Effector CD8-positive, alpha-beta T cell (primary cell): ENCODE measurements around the gene XRCC3.

Source experiments
- DNase-seq: peaks from one replicate; lab custom pipeline; 2025; lab: John Stamatoyannopoulos, UW
- total RNA-seq, 4 experiments: gene quantifications; one replicate each; lab custom pipeline; 2026; lab: John Stamatoyannopoulos, UW

Gene XRCC3
- 11.1 to 21.2 (median 13.1) reads per million in 4 experiments for total RNA-seq

DNA sequence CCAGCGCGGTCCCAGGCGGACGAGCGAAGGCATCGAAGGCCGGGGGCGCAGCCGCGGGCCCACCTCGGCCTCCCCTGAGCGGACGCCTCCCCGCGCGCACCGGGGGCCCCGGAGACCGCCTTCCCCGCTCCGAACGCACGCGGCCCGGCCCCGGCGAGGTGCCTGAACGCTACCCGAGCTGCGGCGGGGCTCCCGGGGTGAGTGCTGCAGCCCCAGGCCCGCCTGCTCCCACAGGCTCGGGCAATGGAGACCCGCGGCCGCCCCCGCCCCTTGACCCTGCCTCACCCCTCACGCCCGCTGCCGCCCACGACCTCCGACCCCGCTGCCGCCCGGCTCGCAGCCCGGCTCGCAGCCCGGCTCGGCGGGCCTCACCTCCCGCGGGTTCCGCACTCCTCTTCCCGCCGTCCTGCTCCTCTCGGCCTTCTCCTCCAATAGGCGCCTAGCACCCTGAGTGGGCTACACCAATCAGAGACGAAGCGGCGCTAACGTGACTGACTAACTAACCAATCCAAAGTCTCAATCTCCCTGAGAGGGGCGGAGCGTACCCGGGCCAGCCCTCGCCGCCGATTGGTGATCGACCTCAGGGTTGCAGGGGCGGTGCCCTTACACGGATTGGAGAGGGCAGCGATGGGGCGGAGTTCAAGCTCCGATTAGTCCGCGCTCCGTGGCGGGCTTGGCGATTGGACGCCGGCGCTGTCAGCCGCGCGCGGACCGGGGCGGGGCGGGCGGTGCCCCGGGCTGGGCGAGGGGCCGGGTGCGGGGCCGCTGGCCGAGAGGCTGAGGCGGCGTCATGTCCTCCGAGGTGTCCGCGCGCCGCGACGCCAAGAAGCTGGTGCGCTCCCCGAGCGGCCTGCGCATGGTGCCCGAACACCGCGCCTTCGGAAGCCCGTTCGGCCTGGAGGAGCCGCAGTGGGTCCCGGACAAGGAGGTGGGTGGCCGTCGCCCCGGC lies at the start of gene XRCC3, which contains the start of gene ZFYVE21:
Gene XRCC3 (minus strand): TSS at position 400 of the 949 bp plus-strand sequence. CDS start 4,364 bp downstream, outside the sequence.
Gene ZFYVE21 (plus strand): TSS at position 759 of the 949 bp plus-strand sequence. CDS start 32 bp downstream, at position 791.
- DNase-seq: peak; percentile 99

DNA sequence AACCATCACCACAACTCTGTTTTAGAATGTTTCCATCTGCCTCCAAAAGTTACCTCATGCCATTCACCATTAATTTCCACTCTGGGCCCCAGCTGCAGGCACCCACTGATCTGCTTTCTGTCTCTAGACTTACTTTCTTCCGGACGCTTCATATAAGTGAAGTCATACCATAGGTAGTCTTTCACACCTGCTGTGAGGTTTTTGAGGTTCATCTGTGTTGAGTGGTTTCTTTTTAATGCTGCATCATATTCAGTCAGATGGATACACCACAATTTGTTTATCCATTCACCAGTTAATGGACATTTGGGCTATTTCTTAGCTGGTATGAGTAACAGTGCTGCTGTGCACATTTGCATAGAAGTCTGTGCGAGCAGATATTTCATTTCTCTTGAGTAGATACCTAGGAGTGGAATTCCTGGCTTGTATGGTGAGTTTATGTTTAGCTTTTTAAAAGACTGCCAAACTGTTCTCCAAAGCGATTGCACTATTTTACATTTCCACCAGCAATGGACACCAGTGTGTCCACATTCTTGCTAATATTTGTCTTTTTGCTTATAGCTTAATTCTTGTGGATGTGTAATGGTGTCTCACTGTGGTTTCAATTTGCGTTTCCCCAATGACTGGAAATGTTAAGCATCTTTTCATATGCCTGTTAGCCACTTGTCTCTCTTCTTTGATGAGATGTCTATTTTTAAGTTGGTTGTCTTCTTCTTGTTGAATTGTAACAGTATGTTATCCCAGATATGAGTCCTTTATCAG lies 48.7 kb upstream of the XRCC3 start:
- no peak for DNase-seq

DNA sequence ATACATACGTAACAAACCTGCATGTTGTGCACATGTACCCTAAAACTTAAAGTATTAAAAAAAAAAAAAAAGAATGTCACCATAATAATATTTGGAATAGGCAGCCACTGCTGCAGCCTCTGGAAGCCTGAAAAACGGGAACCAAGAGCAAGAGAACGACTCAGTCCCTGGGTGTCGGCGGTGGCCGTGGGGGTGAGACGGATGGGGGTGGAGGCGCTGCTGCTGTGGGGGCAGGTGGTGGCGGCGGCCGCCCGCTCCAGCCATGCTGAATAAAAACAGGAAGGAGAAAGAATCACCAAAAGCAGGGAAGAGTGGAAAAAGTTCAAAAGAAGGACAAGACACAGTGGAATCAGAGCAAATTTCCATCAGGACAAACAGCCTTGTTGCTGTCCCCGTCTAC lies 47.3 kb upstream of the XRCC3 start:
- no peak for DNase-seq

DNA sequence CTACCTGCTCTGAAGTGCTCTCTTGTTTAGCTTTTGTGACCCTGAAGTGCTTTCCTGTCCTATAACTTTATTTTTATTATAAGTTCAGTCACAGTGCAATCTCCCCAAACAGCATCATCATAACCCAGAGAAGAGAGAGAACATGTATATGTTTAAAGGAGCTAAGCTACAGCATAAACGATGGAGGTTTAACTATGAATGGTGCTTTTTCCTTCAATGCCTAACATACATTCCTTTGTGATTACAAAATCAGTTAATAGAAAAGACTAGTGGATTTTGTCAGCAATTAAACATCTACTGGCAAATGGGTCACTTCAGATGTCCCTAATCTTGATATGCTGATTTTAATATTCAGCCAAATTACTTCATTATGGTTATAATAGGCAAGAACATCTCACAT lies 46.8 kb upstream of the XRCC3 start:
- no peak for DNase-seq

DNA sequence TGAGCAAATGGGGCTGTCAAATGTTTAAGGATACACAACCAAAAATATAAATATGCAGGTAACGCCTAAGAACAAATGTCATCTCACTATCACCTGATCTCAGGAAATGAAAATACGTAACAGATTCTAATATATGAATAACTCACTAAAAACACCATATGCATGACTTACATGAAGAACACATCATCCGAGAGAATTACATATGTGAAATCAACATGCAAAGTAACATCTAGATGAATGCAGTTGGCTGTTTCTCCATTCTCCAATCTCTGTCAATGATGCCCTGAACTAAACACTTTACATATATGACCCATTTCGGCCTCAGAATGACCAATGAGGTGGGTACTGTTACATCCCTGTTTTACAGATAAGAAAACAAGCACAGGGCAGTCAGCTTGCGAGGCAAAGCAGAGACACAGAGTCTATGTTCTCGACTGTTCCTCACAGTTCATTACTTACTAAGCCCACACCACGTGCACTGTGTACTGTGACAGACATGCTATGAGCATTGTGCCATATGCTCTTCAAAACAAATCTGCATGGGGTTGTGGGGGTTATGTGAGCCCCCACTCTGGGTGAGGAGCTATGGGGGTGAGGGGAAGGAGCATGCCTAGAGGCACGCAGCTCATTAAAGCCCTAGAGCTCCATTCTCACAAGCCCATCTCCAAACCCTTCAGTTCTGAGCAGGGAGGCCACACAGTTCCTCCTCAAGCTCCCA lies 43.0 kb upstream of the XRCC3 start:
- DNase-seq: no peak

DNA sequence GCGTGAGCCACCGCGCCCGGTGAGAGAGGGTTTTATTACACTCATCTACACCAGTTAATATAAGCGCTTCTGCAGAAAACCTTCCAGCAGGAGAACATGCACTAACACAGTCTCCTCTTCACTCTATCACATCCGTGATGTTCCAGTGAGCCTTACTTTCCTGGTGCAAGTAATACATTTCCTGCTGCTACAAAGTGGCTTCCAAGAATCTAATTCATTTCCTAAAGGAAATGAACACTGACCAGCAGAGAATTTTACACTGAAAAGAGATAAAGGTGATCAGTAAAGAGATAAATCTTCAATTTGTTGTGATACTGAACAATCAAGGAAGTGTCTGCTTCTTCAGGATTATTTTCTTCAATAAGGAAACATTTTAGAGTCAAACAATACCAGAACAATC lies 39.8 kb upstream of the XRCC3 start:
- no peak for DNase-seq

DNA sequence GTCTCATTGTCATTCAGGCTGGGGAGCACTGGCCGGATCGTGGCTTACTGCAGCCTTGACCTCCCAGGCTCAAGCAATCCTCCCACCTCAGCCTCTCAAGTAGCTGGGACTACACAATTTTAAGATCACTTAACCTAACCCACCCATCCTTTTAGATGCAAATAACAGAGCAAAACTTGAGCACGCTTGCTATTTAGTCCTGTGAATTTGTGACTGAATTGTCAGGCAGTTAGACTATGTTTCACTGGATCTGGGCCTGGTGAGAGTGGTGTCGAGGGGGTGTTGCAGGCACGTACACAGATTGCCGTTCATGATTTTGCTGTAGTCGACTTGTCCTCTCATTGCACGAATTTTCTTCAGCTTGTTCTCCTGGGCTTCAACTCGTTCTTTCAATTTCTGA lies 38.5 kb upstream of the XRCC3 start:
- DNase-seq: no peak

DNA sequence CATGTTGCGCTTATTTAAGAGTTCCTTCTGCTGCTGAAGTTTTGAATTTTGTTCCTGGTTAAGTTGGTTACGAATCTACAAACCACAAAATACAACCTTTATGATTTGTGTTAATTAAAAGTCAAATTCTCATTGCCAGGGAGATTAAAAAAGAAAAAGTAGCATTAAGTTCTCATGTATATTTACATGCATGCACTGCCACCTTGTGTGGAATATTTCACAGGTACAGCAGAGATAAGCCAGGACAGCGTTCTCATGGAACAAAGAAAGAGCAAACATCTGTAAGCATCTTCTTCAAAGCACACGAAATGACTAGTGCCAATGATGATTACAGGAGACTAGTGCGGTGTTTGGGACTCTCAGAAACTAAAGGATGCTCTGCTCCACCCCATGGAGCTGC lies 34.6 kb upstream of the XRCC3 start:
- DNase-seq: no peak

DNA sequence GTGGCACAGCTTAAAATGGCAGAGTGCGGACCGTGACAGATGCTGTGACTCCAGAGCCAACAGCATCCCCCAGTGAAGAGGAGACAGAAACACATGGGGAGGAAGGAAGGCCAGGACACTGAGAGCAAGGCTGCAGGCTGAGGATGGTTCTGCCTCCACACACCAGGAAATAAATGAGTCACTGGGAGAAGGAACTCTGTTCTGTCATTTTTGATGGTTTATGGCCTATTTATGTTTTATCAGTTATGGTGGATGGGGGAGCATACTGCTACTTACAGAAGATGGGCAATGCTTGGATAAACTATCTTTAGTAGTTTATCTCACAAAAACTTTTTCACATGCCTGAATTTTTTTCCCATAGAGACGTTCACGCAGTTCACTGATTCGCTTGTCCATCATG lies 34.2 kb upstream of the XRCC3 start:
- DNase-seq: no peak

DNA sequence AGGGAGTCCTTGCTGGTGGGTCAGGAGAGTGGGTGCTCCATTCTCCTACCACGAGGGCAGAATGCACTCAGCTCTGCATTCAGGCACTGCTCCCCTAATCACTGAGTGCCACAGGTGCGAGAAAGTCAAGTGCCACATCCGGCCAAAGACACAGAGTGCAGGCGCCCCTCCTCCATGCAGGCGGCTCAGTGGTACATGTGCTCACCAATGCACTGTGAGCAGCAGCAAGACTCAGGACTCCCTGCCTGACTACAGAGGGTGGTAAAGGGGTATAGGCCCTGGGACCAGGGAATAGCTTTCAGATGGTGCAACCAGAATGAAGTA lies 33.2 kb upstream of the XRCC3 start:
- no peak for DNase-seq

DNA sequence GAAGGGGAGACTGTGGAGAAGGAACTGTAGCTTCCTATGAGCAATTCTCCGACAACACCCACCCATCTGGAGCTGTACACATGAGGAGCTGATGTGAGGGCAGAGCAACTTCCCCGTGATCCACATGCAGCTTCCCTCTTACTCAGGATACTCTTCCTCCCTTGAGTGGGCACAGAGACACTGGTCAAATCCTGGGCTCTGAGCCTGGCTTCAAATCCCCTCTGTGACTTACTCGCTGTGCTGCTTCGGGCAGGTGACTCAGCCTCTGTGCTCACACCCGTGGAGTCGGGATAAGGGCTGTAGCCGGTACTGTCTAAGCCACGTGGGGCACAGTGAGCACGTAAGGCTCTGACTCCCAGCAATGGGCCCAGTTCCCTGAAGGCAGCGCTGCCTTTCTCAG lies 31.4 kb upstream of the XRCC3 start:
- no peak for DNase-seq

DNA sequence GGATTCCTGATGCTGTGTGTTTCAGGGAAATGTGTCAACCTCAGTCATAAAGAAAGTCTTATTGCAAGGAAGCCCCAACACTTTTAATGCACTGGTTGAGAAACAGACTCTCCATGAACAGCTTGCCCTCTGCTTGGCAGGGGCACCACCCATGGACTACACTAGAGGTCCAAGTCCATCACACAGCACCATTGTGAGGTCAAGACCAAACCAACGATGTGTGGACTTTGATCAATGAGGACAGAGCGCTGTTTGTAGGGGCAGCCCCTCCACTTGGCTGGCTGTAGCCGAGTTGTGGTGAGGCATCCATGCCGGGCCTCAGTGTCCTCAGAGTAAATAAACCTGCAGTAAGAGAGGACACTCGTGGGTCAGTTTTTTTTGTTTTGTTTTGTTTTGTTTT lies 30.2 kb upstream of the XRCC3 start:
- no peak for DNase-seq

DNA sequence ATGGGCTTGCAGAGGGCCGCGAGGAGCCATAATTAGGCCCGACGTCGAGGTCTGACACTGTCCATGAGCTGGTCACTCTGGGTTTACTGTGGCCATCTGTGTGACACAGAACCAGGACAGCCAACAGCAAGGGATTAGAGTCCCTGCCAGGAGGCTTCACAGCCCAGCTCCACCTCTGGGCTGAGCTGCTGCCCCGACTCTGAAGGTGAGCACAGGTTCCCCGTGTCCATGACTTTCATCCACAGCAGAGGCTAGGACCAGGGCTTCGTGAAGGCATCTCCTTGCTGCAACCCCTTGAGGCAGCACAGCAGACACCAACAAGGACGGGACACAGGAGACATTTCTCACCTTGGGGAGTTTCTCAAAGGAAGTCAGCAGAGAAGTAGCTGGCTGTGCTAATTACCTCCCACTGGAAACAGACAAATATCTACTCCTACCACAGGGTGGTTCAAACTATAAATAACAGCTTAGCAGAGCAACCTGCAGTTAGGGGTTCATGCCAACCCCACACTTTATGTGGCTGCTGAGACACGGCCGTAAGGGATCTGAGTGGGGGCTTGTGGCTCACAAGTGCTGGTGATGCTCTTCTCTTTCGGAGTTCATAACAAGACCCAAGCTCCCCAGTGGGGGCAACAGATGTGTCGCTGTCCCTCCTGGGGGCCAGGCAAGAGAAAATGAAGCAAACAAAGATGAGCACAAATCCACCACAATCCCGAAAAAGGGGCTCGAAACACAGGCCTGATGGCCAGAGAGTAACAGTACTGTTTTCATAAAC lies 29.6 kb upstream of the XRCC3 start:
- no peak for DNase-seq

DNA sequence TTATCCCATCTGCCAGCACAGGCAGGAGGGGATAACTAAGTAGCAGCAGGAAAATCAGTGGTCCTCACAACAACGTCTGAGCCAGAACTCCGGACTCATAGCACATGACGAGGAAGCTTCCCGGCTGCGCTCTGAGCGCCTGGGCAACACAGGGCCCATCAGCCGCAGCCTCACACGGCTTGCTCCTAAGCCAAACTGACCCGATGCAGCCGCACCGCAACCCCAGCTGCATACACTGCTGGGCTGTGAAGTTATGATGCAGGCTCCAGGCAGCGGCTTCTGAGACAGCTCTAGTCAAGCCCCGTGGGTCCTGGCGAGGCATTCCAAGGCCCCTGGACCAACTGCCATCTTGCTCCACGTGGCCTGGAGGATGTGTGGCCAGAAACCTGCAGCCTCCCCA lies 28.4 kb upstream of the XRCC3 start:
- DNase-seq: no peak

DNA sequence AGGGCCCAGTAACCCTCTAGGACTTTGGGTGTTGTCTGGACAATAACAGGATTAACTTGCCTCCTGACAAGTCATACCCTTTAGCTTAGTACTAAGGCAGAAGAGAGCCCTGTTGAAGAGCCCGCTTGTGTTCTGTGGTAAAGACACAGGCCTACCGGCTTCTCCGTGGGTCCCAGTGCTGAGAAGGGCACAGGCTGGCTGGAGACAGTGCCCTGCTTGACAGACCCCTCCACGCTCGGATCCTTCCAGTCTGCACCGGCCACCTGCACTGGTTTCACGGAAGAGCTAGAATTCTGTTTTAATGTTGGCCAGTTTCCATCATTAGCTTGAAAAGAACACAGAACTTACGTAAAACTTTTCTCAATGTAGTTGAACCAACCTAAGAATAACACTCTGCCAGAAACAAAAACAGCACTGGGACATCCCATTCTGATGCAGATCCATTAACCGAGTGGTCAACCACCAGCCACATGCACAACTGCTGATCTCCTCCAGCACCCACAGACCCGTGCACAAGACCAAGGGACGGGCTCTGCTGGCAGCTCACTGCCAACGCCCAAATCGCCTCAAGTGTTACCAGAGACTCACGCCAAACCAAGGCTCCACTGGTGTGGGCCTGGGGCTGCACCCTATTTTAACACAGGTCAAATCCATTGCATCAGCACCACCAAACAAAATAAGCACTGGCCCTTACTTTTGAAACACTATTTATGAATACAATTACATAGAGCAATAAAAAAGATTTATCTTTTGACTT lies 27.4 kb upstream of the XRCC3 start:
- DNase-seq: no peak

DNA sequence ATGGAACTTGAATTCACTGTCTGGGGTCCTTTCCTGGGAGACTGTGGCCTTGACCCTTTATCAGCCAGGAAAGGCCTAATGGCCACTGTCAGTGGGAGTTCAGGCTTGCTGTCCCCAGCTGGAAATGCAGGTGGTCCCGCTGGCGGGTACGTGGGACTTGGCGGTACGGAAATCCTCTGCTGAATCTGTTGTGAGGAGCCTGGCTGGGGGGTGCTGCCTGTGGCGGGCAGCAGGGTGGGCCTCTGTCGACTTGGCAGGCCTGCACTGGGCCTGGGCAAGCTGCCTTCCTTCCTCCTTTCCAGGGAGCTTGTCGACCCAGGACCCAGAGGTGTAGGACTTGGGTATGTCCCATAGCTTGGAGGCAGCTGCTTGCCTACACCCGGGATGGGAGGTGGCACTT lies 26.6 kb upstream of the XRCC3 start:
- no peak for DNase-seq

DNA sequence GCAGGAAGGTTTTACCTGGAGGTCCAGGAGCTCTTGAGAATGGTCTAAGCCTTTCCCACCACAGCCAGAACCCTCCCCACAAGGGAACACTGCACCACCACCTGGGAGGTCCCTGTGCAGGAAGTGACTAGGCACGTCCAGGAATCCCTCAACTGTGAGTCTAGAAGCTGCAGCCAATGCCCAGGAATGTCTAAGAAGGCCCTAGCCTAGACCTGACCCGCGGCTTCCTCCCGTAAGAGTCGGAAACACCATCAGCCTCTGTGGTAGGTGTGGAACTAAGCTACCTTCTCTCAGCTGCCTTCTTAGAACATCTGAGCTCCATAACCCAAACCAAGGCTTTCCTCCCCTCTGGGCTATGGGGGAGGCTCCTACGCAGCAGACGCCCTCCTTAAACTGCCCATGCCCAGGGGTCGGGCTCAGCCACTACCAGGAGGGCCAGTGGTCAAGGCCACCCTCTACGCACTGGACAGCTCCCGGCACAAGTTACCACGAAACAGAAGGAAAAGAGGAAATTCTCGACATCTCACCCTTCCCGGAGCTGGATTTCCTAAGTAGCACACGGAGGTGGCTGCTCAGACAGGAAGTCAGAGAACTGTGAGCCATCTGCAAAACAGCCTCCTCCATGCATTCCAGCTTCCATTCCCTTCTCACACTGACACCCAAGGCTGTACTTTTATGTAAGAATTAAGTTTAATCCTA lies 25.9 kb upstream of the XRCC3 start:
- DNase-seq: no peak

DNA sequence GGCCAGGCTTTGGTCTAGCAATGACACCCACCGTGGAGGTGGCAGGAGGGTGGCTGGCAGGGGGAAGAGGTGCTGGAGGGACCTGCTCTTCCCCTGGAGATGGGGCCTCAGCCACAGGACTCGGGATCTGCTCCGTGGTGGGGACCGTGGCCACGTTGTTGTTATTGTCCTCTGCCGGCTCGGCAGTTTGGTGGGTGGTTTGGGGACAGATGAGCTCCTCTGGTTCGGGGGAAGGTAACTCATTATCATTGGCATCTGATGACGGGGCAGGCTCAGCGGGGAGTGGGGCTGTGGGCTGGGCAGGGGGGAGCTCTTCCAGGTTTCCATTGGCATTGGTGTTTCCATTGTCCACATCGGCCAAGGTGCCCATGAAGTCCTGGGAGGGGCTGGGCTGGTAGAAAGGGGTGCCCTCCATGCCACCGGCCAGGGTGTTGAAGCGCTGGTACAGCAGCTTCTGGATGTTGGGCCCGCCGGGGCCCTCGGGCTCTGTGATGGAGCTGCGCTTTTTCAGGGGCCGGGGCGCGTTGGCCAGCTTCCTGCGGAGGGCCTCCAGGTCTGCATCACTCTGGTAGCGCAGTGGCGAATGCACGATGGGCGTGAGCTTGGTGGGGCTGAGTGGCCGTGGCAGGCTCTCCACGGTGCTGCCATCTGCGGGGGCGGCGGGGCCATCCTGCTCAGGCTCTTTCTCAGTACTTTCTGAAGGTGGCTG lies 24.7 kb upstream of the XRCC3 start:
- DNase-seq: no peak

DNA sequence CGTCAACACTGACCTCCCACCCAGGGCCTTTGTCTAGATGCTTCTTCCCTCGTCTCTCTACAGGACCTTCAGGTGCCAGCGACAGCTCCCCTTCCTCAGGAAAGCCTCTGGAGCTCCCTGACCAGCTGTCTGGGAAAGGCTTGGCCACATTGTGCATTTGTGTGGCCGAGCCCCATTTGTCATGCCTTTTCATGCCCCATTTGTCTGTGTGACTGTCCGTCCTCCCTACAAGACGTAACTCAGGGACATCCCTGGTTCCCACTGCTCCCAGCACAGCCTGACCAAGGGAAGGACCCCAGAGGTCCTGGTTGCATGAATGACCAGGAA lies 24.2 kb upstream of the XRCC3 start:
- no peak for DNase-seq
